OCI-LY3 (cell line): ENCODE data around the gene SERINC5.
"Not testable (repeated sequence)": the region's sequence is repeated elsewhere in the genome, so short reads cannot be mapped to it uniquely, and the experiment has no call there.

Experiments
- H2AFZ ChIP-seq: fragments of 200-600, 300-600 bp; shearing (Covaris generic); 2 replicates; pipeline ENCODE4 v1.6.0; 2014; ENCODE audit warnings: antibody characterized with exemption, low read depth, low read length
- H3K27ac ChIP-seq: fragments of 200-600, 300-600 bp; sonication (generic); 2 replicates; pipeline ENCODE4 v1.5.1; 2014; ENCODE audit warnings: mild to moderate bottlenecking, low read length, moderate library complexity, mixed read lengths
- H3K27me3 ChIP-seq: fragments of 200-600, 300-600 bp; sonication (generic); 2 replicates; pipeline ENCODE4 v1.6.1; 2014; ENCODE audit warnings: low read depth, low read length, mixed read lengths
- H3K36me3 ChIP-seq: fragments of 200-600, 300-600 bp; sonication (generic); replicated peaks from 2 replicates; pipeline ENCODE3; 2014; ENCODE audit warnings: low read depth, low read length, mixed read lengths
- H3K4me1 ChIP-seq: fragments of 300-600, 200-600 bp; sonication (generic); 2 replicates; pipeline ENCODE4 v1.6.1; 2014; ENCODE audit warnings: low read length, mixed read lengths
- H3K4me2 ChIP-seq: fragments of 200-600, 300-600 bp; sonication (generic); 2 replicates; pipeline ENCODE4 v1.6.1; 2014; ENCODE audit warnings: low read length, mixed read lengths
- H3K4me3 ChIP-seq: fragments of 300-600, 200-600 bp; sonication (generic); 2 replicates; pipeline ENCODE4 v1.5.1; 2014; ENCODE audit warnings: antibody characterized with exemption, mild to moderate bottlenecking, low read length, moderate library complexity
- H3K79me2 ChIP-seq: fragments of 300-600, 200-600 bp; shearing (Covaris generic); 2 replicates; pipeline ENCODE4 v1.6.1; 2014; ENCODE audit warnings: mild to moderate bottlenecking, low read length, mixed read lengths
- H3K9ac ChIP-seq: fragments of 300-600, 200-600 bp; shearing (Covaris generic); 2 replicates; pipeline ENCODE4 v1.6.0; 2014; ENCODE audit warnings: mild to moderate bottlenecking, low read length, moderate library complexity
- H3K9me3 ChIP-seq: fragments of 200-600, 300-600 bp; shearing (Covaris generic); 2 replicates; pipeline ENCODE4 v1.6.1; 2014; ENCODE audit warnings: low read length, mixed read lengths; ENCODE audit not compliant: insufficient read depth
- H4K20me1 ChIP-seq: fragments of 200-600, 300-600 bp; sonication (generic); 2 replicates; pipeline ENCODE4 v1.6.1; 2016; ENCODE audit warnings: low read length, mixed read lengths; ENCODE audit not compliant: insufficient read depth
- EZH2phosphoT487 ChIP-seq: fragments of 200-600 bp; shearing (Covaris generic); IDR thresholded peaks from 2 replicates; pipeline ENCODE4 v1.6.1; 2018; ENCODE audit warnings: antibody characterized with exemption, mixed run types, low read depth
- TF ChIP-seq, protein P1 (sequence below): fragments of 200-600, 300-600 bp; sonication (generic); IDR thresholded peaks from 2 replicates; pipeline ENCODE4 v1.5.1; 2014; ENCODE audit warnings: antibody characterized with exemption, low read length, low read depth

The SERINC5 gene

DNA sequence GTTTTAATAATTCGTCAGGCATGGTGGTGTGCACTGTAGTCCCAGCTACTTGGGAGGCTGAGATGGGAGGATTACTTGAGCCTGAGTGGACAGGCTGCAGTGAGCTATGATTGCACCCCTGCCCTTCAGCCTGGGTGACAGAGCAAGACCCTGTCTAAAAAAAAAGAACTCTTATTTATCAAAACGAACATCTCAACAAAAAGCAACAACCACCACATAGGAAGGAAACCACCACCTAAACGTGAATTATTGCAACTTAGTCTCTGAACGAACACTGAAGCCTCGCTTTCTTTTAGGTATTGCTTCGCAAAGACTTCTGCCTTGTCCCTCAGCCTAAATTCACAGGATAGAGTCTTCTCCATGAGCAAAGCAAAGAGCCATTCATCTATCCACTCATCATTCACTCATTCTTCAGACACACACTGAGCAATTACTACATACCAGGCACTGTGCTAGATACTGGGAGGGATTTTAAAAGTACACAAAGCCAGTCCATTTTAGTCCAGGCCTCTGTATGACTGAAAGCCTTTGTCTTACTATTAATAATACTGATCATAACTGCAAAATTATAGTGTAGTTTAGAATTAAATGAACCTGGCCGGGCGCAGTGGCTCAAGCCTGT, 163.3 kb downstream of the SERINC5 start:
- Histone ChIP-seq H4K20me1 (no peaks in the 10 kb centered on the region), H3K4me2 (no peak overlapping the region), H3K27me3 (no peaks in the 10 kb centered on the region), H3K27ac (no peak overlapping the region), H3K9me3 (no peaks in the 10 kb centered on the region), H2AFZ (no peak overlapping the region), H3K9ac (no peak overlapping the region), H3K36me3 (no peaks in the 10 kb centered on the region), H3K4me1 (no peaks in the 10 kb centered on the region), H3K4me3 (no peak overlapping the region), H3K79me2 (no peaks in the 10 kb centered on the region)
- TF ChIP-seq, protein P1, sequence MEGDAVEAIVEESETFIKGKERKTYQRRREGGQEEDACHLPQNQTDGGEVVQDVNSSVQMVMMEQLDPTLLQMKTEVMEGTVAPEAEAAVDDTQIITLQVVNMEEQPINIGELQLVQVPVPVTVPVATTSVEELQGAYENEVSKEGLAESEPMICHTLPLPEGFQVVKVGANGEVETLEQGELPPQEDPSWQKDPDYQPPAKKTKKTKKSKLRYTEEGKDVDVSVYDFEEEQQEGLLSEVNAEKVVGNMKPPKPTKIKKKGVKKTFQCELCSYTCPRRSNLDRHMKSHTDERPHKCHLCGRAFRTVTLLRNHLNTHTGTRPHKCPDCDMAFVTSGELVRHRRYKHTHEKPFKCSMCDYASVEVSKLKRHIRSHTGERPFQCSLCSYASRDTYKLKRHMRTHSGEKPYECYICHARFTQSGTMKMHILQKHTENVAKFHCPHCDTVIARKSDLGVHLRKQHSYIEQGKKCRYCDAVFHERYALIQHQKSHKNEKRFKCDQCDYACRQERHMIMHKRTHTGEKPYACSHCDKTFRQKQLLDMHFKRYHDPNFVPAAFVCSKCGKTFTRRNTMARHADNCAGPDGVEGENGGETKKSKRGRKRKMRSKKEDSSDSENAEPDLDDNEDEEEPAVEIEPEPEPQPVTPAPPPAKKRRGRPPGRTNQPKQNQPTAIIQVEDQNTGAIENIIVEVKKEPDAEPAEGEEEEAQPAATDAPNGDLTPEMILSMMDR, result no peak
- TF ChIP-seq EZH2phosphoT487, result no peak

DNA sequence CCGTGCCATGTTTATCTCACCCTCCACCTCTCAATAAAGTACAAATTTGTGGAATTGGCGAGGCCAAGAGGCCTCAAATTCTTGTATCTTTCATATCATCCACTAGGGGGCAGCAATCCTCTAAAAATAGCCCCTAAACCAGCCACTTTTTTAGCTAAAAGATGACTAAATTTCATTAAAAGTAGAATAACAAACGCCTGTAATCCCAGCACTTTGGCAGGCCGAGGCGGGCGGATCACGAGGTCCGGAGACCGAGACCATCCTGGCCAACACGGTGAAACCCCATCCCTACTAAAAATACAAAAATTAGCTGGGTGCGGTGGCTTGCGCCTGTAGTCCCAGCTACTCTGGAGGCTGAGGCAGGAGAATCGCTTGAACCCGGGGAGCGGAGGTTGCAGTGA, 164.1 kb downstream of the SERINC5 start:
- H4K20me1 ChIP-seq, H3K4me1 ChIP-seq, H3K79me2 ChIP-seq, H3K4me2 ChIP-seq, H3K9me3 ChIP-seq, H3K27me3 ChIP-seq, H3K4me3 ChIP-seq, H3K9ac ChIP-seq, H3K36me3 ChIP-seq, H3K27ac ChIP-seq, H2AFZ ChIP-seq: not testable (repeated sequence)
- TF ChIP-seq, protein P1, result peak; percentile 61

DNA sequence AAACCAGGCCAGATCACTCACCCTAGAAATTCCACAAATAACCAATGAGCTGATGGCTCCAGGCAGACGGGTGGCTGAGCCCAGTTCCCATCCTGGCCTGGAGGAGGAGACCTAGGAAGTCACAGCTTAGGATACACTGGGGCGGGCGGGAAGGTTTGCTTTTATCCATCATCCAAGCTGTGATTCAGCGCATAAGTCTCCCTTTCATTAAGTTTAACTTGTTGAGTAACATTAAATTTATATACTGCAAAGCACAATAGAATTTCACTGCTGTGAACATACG, 165.0 kb downstream of the SERINC5 start:
- H3K27me3 ChIP-seq, result no peaks in the 10 kb centered on the region
- H3K36me3 ChIP-seq, result no peaks in the 10 kb centered on the region
- H3K4me1 ChIP-seq, result no peaks in the 10 kb centered on the region
- H2AFZ ChIP-seq, result no peak overlapping the region
- no peaks in the 10 kb centered on the region for H3K9me3 ChIP-seq
- H3K79me2 ChIP-seq, result no peaks in the 10 kb centered on the region
- no peak overlapping the region for H3K4me2 ChIP-seq
- no peak overlapping the region for H3K27ac ChIP-seq
- TF ChIP-seq, protein P1, result no peak
- no peak for TF ChIP-seq EZH2phosphoT487
- no peaks in the 10 kb centered on the region for H4K20me1 ChIP-seq
- no peak overlapping the region for H3K4me3 ChIP-seq
- no peak overlapping the region for H3K9ac ChIP-seq

DNA sequence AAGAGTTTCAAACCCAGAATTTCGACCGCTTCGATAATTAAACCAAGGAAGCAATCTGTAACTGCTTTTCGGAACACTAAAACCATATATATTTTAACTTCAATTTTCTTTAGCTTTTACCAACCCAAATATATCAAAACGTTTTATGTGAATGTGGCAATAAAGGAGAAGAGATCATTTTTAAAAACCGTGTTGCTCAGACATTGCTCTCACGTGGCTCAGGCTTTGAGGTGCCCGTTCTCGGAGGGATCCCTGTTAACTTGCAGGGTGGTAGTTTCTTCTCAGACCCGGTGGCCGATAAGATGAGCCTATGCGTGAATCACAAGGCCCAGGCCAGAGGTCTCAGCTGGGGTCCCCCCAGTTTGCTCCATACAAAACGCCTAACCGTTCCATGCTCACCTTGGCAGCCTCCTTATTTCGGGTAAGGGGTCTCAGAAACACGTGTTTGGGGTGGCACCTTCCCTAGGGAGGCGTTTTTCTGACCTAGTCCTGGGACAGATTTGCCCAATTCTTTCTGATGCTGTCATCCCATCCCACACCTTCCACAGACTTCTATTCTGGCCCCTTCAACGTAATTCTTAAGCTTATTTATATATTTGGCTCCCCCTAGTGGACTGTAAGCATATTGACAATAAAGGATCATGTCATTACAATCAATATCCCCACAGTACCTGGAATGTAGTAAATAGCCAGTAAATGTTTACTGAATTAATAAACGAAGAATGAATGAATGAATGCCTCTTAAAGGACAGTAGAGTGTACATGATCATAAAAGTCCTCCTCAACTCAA, 172.6 kb downstream of the SERINC5 start:
- Histone ChIP-seq H3K27me3 (no peaks in the 10 kb centered on the region), H3K4me3 (peak overlapping the region; percentile 72), H2AFZ (peak overlapping the region; percentile 75), H3K4me2 (peak overlapping the region; percentile 92), H3K27ac (no peak overlapping the region), H3K9ac (peak overlapping the region; percentile 53), H4K20me1 (no peaks in the 10 kb centered on the region), H3K36me3 (no peaks in the 10 kb centered on the region), H3K79me2 (no peaks in the 10 kb centered on the region), H3K4me1 (peaks cover 3% of the 10 kb centered on the region; the same call in 1 of the 2 replicates), H3K9me3 (no peaks in the 10 kb centered on the region)
- TF ChIP-seq, protein P1, result peak; percentile 69
- TF ChIP-seq EZH2phosphoT487, result no peak
